Gastrocnemius medialis (tissue), 4 donors: ENCODE data around the gene COL4A3. TPM values are rescaled to one million over a fixed set of nuclear protein-coding genes. Genes with fewer than 3 reads are reported as not detected.

Source experiments
- ATAC-seq, 2 donors: fragments of 150-250 bp; one replicate each; pipeline ENCODE4 v1.9.1; 2016
- DNase-seq, 2 donors: peaks; one replicate each; pipeline ENCODE4 v3.0.0-alpha.2; 2019
- H3K27ac ChIP-seq, 4 donors: fragments of 200-600 bp; sonication (generic); 1 replicate in 1 of 4; 2 replicates in 3 of 4; pipeline ENCODE4 v1.5.1; 2016 to 2018; ENCODE audit warnings: mild to moderate bottlenecking in 2 of 4, moderate library complexity in 1 of 4
- H3K27me3 ChIP-seq, 3 donors: fragments of 200-600 bp; sonication (generic) in 2 of 3; 1 replicate in 1 of 3; 2 replicates in 2 of 3; pipeline versions ENCODE4 v1.5.1 to v1.6.0; 2016 to 2019; ENCODE audit warnings: mild to moderate bottlenecking in 1 of 3, moderate library complexity in 1 of 3
- H3K36me3 ChIP-seq, 2 donors: fragments of 200-600 bp; sonication (generic) in 1 of 2; one replicate each; pipeline ENCODE4 v1.5.1; 2017 to 2018
- H3K4me1 ChIP-seq, 2 donors: fragments of 200-600 bp; sonication (generic) in 1 of 2; one replicate each; pipeline ENCODE4 v1.5.1; 2016 to 2017; ENCODE audit warnings: mild to moderate bottlenecking in 2 of 2
- H3K4me3 ChIP-seq, 4 donors: fragments of 200-600 bp; sonication (generic) in 3 of 4; 1 replicate in 1 of 4; 2 replicates in 3 of 4; pipeline ENCODE4 v1.5.1; 2016 to 2019; ENCODE audit warnings: mild to moderate bottlenecking in 2 of 4
- H3K9me3 ChIP-seq, 3 donors: fragments of 200-600 bp; sonication (generic) in 2 of 3; 1 replicate in 1 of 3; 2 replicates in 2 of 3; pipeline ENCODE4 v1.5.1; 2016 to 2019
- POLR2A ChIP-seq, 2 donors: fragments of 450-650 bp; IDR thresholded peaks; one replicate each; pipeline ENCODE4 v1.6.1; 2017; ENCODE audit warnings: antibody characterized with exemption in 2 of 2, mild to moderate bottlenecking in 2 of 2, moderate library complexity in 2 of 2
- in situ Hi-C, 4 donors: fragments of 200-750 bp; cut with MboI; loops; one replicate each; pipeline versions ENCODE4 v1.15.0 to v1.8.0; 2017; ENCODE audit warnings: low sequenced_read_pairs in 4 of 4
- intact Hi-C: fragments of 100-400 bp; cut with DNase I; formaldehyde crosslinking; loops from one replicate; pipeline ENCODE4 v1.15.1; 2023; ENCODE audit warnings: low total_unique reads
- total RNA-seq, 4 donors: library from RNA; depleted of rRNA; stranded (reverse); fragments of >200 nt; gene quantifications; one replicate each; pipeline versions ENCODE4 v1.1.0 to v1.2.3, GENCODE V29; 2016
- TF ChIP-seq, protein P1 (sequence below), 5 experiments: fragments of 450-650 bp in 3 of 5; fragments of 200-600 bp in 2 of 5; sonication (generic) in 2 of 5; IDR thresholded peaks in 4 of 5; conservative IDR thresholded peaks in 1 of 5; 1 replicate in 4 of 5; 2 replicates in 1 of 5; pipeline ENCODE4 v1.5.1; 2016 to 2019; ENCODE audit warnings: antibody characterized with exemption in 5 of 5, mild to moderate bottlenecking in 3 of 5, moderate library complexity in 3 of 5

COL4A3 gene
- total RNA-seq, 4 donors from 2014 or later, result 1.9 to 66.8 (median 3.8) TPM

DNA sequence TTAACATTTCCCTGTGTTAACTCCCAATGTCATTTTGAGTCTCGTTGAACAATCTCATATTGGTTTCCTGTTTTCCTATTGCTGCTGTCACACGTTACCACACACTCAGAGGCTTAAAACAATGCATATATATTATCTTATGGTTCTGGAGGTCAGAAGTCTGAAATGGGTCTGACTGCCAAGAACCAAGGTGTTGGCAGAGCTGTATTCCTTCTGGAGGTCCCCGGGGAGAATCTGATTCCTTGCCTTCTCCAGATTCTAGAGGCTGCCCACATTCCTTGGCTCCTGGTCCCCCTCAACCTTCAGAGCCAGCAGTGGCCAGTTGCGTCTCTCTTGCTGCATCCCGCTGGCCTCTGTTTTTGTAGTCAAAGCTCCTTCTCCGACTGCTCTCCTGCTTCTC lies 18.0 kb upstream of the COL4A3 start:
- H3K27me3 ChIP-seq, result no peaks in the 10 kb centered on the region
- in situ Hi-C loops, result no loop called here
- intact Hi-C loops, result no loop called here
- H3K9me3 ChIP-seq, result no peaks in the 10 kb centered on the region
- peaks cover 0 to 22% of the 10 kb centered on the region in 2 donors for H3K36me3 ChIP-seq
- DNase-seq (no peak), ATAC-seq (no peak)
- TF ChIP-seq, protein P1, sequence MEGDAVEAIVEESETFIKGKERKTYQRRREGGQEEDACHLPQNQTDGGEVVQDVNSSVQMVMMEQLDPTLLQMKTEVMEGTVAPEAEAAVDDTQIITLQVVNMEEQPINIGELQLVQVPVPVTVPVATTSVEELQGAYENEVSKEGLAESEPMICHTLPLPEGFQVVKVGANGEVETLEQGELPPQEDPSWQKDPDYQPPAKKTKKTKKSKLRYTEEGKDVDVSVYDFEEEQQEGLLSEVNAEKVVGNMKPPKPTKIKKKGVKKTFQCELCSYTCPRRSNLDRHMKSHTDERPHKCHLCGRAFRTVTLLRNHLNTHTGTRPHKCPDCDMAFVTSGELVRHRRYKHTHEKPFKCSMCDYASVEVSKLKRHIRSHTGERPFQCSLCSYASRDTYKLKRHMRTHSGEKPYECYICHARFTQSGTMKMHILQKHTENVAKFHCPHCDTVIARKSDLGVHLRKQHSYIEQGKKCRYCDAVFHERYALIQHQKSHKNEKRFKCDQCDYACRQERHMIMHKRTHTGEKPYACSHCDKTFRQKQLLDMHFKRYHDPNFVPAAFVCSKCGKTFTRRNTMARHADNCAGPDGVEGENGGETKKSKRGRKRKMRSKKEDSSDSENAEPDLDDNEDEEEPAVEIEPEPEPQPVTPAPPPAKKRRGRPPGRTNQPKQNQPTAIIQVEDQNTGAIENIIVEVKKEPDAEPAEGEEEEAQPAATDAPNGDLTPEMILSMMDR (IDR thresholded peaks at IDR 0.05 in 4 of 5, conservative IDR thresholded peaks at IDR 0.05 in 1 of 5), result no peak
- TF ChIP-seq POLR2A (IDR thresholded peaks at IDR 0.05), result no peak
- no peak overlapping the region for H3K27ac ChIP-seq
- no peaks in the 10 kb centered on the region for H3K4me1 ChIP-seq
- no peak overlapping the region for H3K4me3 ChIP-seq

- H3K27me3 ChIP-seq, result no peaks in the 10 kb centered on the region
- intact Hi-C loops (no loop called here), in situ Hi-C loops (no loop called here)
- H3K36me3 ChIP-seq, result peaks cover 0 to 22% of the 10 kb centered on the region in 2 donors
- H3K4me3 ChIP-seq, result no peak overlapping the region
- DNase-seq, result no peak
- no peak for TF ChIP-seq POLR2A (IDR thresholded peaks at IDR 0.05)
- TF ChIP-seq, protein P1 (IDR thresholded peaks at IDR 0.05 in 4 of 5, conservative IDR thresholded peaks at IDR 0.05 in 1 of 5), result no peak
- no peak for ATAC-seq
- H3K27ac ChIP-seq, result no peak overlapping the region
- no peaks in the 10 kb centered on the region for H3K4me1 ChIP-seq
- H3K9me3 ChIP-seq, result no peaks in the 10 kb centered on the region
Measured at GRCh38 chr2:227147023-227147422, 17.4 kb upstream of the COL4A3 start.

- TF ChIP-seq, protein P1 (IDR thresholded peaks at IDR 0.05 in 4 of 5, conservative IDR thresholded peaks at IDR 0.05 in 1 of 5), result no peak
- no peak for TF ChIP-seq POLR2A (IDR thresholded peaks at IDR 0.05)
- intact Hi-C loops, result no loop called here
- ATAC-seq (no peak), DNase-seq (no peak)
- Histone ChIP-seq H3K4me3 (no peak overlapping the region), H3K27ac (no peak overlapping the region), H3K27me3 (no peaks in the 10 kb centered on the region), H3K36me3 (peaks cover 0 to 22% of the 10 kb centered on the region in 2 donors), H3K9me3 (no peaks in the 10 kb centered on the region), H3K4me1 (peaks cover 0 to 5% of the 10 kb centered on the region in 2 donors)
- in situ Hi-C loops, result no loop called here
Measured at GRCh38 chr2:227148106-227148505, 16.3 kb upstream of the COL4A3 start.

DNA sequence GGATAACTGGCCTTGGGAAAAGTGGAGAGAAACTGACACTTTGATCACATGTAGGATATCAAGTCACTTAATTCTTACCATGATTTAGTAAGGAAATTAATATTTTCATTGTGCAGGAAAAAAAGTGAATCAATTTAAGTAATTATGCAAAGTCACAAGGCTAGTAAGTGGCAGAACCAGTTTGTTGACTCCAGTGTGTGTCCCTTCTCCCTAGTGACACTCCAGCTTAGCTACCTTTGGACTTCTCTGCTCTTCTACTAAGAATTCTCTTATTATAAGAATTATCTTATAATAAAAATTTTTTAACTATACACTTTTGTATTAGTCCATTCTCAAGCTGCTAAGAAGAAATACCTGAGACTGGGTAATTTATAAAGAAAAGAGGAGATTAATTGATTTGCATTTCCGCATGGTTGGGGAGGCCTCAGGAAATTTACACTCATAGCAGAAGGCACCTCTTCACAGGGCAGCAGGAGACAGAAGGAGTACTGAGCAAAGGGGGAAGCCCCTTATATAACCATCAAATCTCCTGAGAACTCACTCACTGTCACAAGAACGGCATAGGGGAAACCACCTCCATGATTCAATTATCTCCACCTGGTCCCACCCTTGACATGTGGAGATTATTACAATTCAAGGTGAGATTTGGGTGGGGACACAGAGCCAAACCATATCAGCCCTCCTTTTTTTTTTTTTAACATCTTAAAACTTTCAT lies 14.0 kb upstream of the COL4A3 start:
- no peak overlapping the region for H3K27ac ChIP-seq
- H3K4me3 ChIP-seq, result no peak overlapping the region
- ATAC-seq (no peak), DNase-seq (no peak)
- no peak for TF ChIP-seq POLR2A (IDR thresholded peaks at IDR 0.05)
- TF ChIP-seq, protein P1 (IDR thresholded peaks at IDR 0.05 in 4 of 5, conservative IDR thresholded peaks at IDR 0.05 in 1 of 5), result no peak
- H3K36me3 ChIP-seq, result peaks cover 0 to 11% of the 10 kb centered on the region in 2 donors
- no peaks in the 10 kb centered on the region for H3K9me3 ChIP-seq
- in situ Hi-C loops (no loop called here), intact Hi-C loops (no loop called here)
- H3K27me3 ChIP-seq, result no peaks in the 10 kb centered on the region
- peaks cover 7 to 27% of the 10 kb centered on the region in 2 donors for H3K4me1 ChIP-seq
